Measurements from ENCODE around the gene PPP2R5C. TPM values are rescaled to one million over a fixed set of nuclear protein-coding genes. Genes with fewer than 3 reads are reported as not detected.

The PPP2R5C gene
- total and polyA plus RNA-seq, 9 of the 15 experiments (the other 6 are each of a cell fraction or from before 2014, with no cell fraction given) = 284 to 617 (median 395) TPM

- intact Hi-C loops (cut with micrococcal nuclease) = no loop called here
Measured at GRCh38 chr14:101735453-101735852, 26.1 kb upstream of the PPP2R5C start.

GRCh38 chr14:101736071-101736470, 25.4 kb upstream of the PPP2R5C start:
- POLR2A ChIA-PET = interaction anchor here (0.6 to 0.9 kb wide), 2 partner anchors 31 to 246 kb away, joined by 3 read pairs; no protein-coding TSS in a partner anchor
- TF ChIP-seq ELK1 (CRISPR knock-in tag; IDR thresholded peaks at IDR 0.05) = no peak
- TF ChIP-seq ZNF449 (CRISPR knock-in tag; IDR thresholded peaks at IDR 0.05) = no peak
- TF ChIP-seq FOXJ2 (tag; IDR thresholded peaks at IDR 0.05) = no peak
- no peak for TF ChIP-seq KAT7 (CRISPR knock-in tag; IDR thresholded peaks at IDR 0.05; ENCODE audit: borderline replicate concordance)
- TF ChIP-seq USF1 (CRISPR knock-in tag; IDR thresholded peaks at IDR 0.05) = no peak
- TF ChIP-seq ILK (tag; IDR thresholded peaks at IDR 0.05; ENCODE audit: borderline replicate concordance, low read depth) = no peak
- no peak for TF ChIP-seq OTX1 (CRISPR knock-in tag; IDR thresholded peaks at IDR 0.05)
- no peak for TF ChIP-seq CBX1 (IDR thresholded peaks at IDR 0.05; ENCODE audit: low read depth)
- TF ChIP-seq ESRRB (CRISPR knock-in tag; IDR thresholded peaks at IDR 0.05; ENCODE audit: borderline replicate concordance) = no peak
- no peak for TF ChIP-seq NFE2 (IDR thresholded peaks at IDR 0.05; ENCODE audit: low read depth)

More at GRCh38 chr14:101735453-101735852, 26.1 kb upstream of the PPP2R5C start:
- TF ChIP-seq CEBPG (CRISPR knock-in tag; IDR thresholded peaks at IDR 0.05) (no peak), CEBPG (tag; conservative IDR thresholded peaks at IDR 0.05 in 1 of 2, IDR thresholded peaks at IDR 0.05 in 1 of 2) (peak in 1 of 2 experiments; percentile 67; a peak in 2 of 4 replicates), ZNF143 (CRISPR knock-in tag; IDR thresholded peaks at IDR 0.05) (no peak), CEBPB (tag; IDR thresholded peaks at IDR 0.05) (peak; percentile 73), TOE1 (IDR thresholded peaks at IDR 0.05; ENCODE audit: borderline replicate concordance) (no peak), TOE1 (CRISPR knock-in tag; IDR thresholded peaks at IDR 0.05; ENCODE audit: borderline replicate concordance, low read depth) (no peak), ZNF76 (CRISPR knock-in tag; IDR thresholded peaks at IDR 0.05; ENCODE audit: borderline replicate concordance) (no peak), ZNF140 (CRISPR knock-in tag; IDR thresholded peaks at IDR 0.05) (no peak), KLF6 (CRISPR knock-in tag; IDR thresholded peaks at IDR 0.05; ENCODE audit: borderline replicate concordance) (no peak)
- H3K9me3 ChIP-seq (replicated peaks; ENCODE audit: control insufficient read depth, insufficient read depth, low read depth, low read length) = peaks cover 11% of the 10 kb centered on the region
- ChIA-PET CTCF (ENCODE audit: low intra/inter-chr PET ratio) (no interaction called here), POLR2A (interaction anchor here (0.6 to 0.9 kb wide), 3 partner anchors 11 to 32 kb away, joined by 3 read pairs; no protein-coding TSS in a partner anchor)
- in situ Hi-C loops (cut with MboI) = no loop called here
- DNase-seq (ENCODE audit: extremely low read depth in 1 of 4, low spot score in 3 of 4) = no peak
- no TSS peak for BruUV-seq (replicated peaks)
- H4K20me1 ChIP-seq (replicated peaks; ENCODE audit: control insufficient read depth, insufficient read depth, low read length) = no peaks in the 10 kb centered on the region
- H3K9me1 ChIP-seq (ENCODE audit: control insufficient read depth, insufficient read depth, low read length) = no peaks in the 10 kb centered on the region
- FAIRE-seq = no peak
- H3K4me2 ChIP-seq (ENCODE audit: insufficient read depth, low read length) = no peak overlapping the region
- 54% methylated on average over 7 of the region's 7 CpGs for WGBS (ENCODE audit: insufficient coverage, low coverage, missing lambda C conversion rate)
- no peak overlapping the region for H2AFZ ChIP-seq (ENCODE audit: low read depth, low read length)
- no peaks in the 10 kb centered on the region for H3K27me3 ChIP-seq (ENCODE audit: control insufficient read depth in 2 of 2, insufficient read depth in 2 of 2, low read length in 2 of 2)
- no peak for ATAC-seq
- no peak overlapping the region for H3K4me3 ChIP-seq
- H3K79me2 ChIP-seq (ENCODE audit: control insufficient read depth, insufficient read depth, low read length) = no peaks in the 10 kb centered on the region
- no peak overlapping the region for H3K9ac ChIP-seq (ENCODE audit: insufficient read depth in 1 of 2, low read depth in 2 of 2, low read length in 2 of 2)
- H3K27ac ChIP-seq (ENCODE audit: extremely low read depth, low read depth, low read length) = no peak overlapping the region
- H3K4me1 ChIP-seq (replicated peaks in 1 of 2; ENCODE audit: control insufficient read depth in 2 of 2, insufficient read depth in 2 of 2, low read length in 2 of 2) = peaks cover 21% of the 10 kb centered on the region in 2 experiments; a peak in 4 of 5 replicates
- no peaks in the 10 kb centered on the region for H3K36me3 ChIP-seq (ENCODE audit: control insufficient read depth, insufficient read depth, low read length)

More at GRCh38 chr14:101736071-101736470, 25.4 kb upstream of the PPP2R5C start:
- no peak overlapping the region for H3K4me3 ChIP-seq
- peaks cover 20 to 21% of the 10 kb centered on the region in 2 experiments; a peak in 4 of 5 replicates for H3K4me1 ChIP-seq (replicated peaks in 1 of 2; ENCODE audit: control insufficient read depth in 2 of 2, insufficient read depth in 2 of 2, low read length in 2 of 2)
- H4K20me1 ChIP-seq (replicated peaks; ENCODE audit: control insufficient read depth, insufficient read depth, low read length) = no peaks in the 10 kb centered on the region
- H3K36me3 ChIP-seq (ENCODE audit: control insufficient read depth, insufficient read depth, low read length) = no peaks in the 10 kb centered on the region
- H3K9me1 ChIP-seq (ENCODE audit: control insufficient read depth, insufficient read depth, low read length) = no peaks in the 10 kb centered on the region
- intact Hi-C loops (cut with micrococcal nuclease) = no loop called here
- no peaks in the 10 kb centered on the region for H3K79me2 ChIP-seq (ENCODE audit: control insufficient read depth, insufficient read depth, low read length)
- no peak overlapping the region for H2AFZ ChIP-seq (ENCODE audit: low read depth, low read length)
- no peak for FAIRE-seq
- no peak overlapping the region for H3K27ac ChIP-seq (ENCODE audit: extremely low read depth, low read depth, low read length)
- H3K9me3 ChIP-seq (replicated peaks; ENCODE audit: control insufficient read depth, insufficient read depth, low read depth, low read length) = peaks cover 11% of the 10 kb centered on the region
- WGBS (ENCODE audit: insufficient coverage, low coverage, missing lambda C conversion rate) = 61% methylated on average over 3 of the region's 4 CpGs
- DNase-seq (ENCODE audit: extremely low read depth in 1 of 4, low spot score in 3 of 4) = no peak
- H3K27me3 ChIP-seq (ENCODE audit: control insufficient read depth in 2 of 2, insufficient read depth in 2 of 2, low read length in 2 of 2) = no peaks in the 10 kb centered on the region
- in situ Hi-C loops (cut with MboI) = no loop called here
- H3K4me2 ChIP-seq (ENCODE audit: insufficient read depth, low read length) = no peak overlapping the region
- BruUV-seq (replicated peaks) = no TSS peak
- no peak for ATAC-seq
- H3K9ac ChIP-seq (ENCODE audit: insufficient read depth in 1 of 2, low read depth in 2 of 2, low read length in 2 of 2) = no peak overlapping the region
- CTCF ChIA-PET (ENCODE audit: low intra/inter-chr PET ratio) = no interaction called here
